Astrocyte of the cerebellum (primary cell): ENCODE data around the gene NAA10.

ENCODE experiments used
- DNase-seq: peaks from one replicate; pipeline ENCODE4 v3.0.0-alpha.2; 2011; ENCODE audit warnings: low read depth
- H3K4me3 ChIP-seq: 2 replicates; pipeline ENCODE4 v1.5.1; 2011; ENCODE audit warnings: mild to moderate bottlenecking, low read depth, low read length, moderate library complexity
- in situ Hi-C: cut with HindIII; loops from 2 replicates; pipeline ENCODE4 v1.10.0; 2017; ENCODE audit warnings: low sequenced_read_pairs
- TF ChIP-seq, protein P1 (sequence below): IDR thresholded peaks from 2 replicates; pipeline ENCODE4 v1.5.1; 2012; ENCODE audit warnings: low read length, low read depth, moderate library complexity, mild to moderate bottlenecking; ENCODE audit errors: missing control alignments

The NAA10 gene

GRCh38 chrX:153921070-153921469, 13.8 kb downstream of the NAA10 start:
- H3K4me3 ChIP-seq, result no peak overlapping the region
- in situ Hi-C loops, result no loop called here
- no peak for DNase-seq
- TF ChIP-seq, protein P1, sequence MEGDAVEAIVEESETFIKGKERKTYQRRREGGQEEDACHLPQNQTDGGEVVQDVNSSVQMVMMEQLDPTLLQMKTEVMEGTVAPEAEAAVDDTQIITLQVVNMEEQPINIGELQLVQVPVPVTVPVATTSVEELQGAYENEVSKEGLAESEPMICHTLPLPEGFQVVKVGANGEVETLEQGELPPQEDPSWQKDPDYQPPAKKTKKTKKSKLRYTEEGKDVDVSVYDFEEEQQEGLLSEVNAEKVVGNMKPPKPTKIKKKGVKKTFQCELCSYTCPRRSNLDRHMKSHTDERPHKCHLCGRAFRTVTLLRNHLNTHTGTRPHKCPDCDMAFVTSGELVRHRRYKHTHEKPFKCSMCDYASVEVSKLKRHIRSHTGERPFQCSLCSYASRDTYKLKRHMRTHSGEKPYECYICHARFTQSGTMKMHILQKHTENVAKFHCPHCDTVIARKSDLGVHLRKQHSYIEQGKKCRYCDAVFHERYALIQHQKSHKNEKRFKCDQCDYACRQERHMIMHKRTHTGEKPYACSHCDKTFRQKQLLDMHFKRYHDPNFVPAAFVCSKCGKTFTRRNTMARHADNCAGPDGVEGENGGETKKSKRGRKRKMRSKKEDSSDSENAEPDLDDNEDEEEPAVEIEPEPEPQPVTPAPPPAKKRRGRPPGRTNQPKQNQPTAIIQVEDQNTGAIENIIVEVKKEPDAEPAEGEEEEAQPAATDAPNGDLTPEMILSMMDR, result no peak

DNA sequence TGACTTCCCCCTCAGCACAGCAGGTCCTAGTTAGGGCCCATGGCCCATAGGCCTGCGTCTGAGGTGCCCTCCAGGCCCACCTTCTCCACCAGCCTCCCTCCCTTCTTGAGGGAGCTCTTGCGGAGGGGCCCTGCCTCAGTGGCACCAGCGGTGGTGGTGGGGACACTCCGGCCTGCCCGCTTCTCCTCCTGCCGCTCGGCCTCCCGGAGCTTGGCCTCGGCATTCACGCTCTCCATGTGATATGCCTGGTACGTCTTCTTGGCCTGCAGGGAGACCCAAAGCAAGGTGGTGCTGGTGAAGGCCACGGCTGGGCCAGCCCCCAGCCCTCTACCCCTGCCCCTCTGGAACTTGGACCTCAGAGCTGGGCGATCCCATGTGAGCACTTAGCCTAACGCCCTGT, 14.3 kb downstream of the NAA10 start:
- in situ Hi-C loops, result no loop called here
- TF ChIP-seq, protein P1, result no peak
- no peak overlapping the region for H3K4me3 ChIP-seq
- no peak for DNase-seq

DNA sequence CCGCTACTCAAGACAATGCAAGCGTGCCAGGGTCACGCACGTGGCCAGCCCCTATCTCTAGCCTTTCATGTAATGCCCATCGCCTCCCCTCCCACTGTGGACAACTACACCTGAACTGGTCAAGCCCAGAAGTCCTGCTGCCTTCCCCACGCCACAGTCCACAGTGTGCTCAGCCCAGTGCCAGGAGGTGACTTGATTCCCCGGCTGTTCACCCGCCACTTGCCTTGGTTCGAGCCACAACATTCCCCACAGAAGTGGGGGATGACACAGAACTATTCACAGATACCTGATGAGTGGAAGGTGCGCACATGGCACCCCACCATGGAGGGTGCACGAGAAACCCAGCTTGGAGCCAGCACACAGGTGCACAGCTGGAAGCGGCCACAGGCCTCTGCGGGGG, 15.6 kb downstream of the NAA10 start:
- no peak for DNase-seq
- H3K4me3 ChIP-seq, result no peak overlapping the region
- in situ Hi-C loops, result no loop called here
- TF ChIP-seq, protein P1, result no peak

DNA sequence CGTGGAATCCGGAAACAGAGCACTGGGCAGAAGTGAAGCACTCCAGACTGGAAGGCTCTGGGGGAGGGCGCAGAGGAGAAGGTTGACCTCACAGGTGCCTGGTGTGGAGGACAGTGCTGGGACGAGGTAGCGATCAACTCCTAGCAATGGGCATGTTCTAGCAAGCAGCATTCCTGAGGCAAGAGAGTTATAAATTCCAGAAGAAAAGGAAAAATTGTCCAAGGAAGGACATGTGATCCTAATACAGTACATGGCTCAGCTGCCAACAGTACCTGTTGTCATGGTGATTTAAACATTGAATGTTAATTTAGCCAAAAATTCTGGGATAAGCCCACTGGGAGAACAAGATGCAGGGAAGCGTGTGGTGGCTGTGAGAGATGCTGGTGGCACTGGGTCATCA, 17.0 kb downstream of the NAA10 start:
- in situ Hi-C loops, result no loop called here
- TF ChIP-seq, protein P1, result no peak
- DNase-seq, result no peak
- H3K4me3 ChIP-seq, result no peak overlapping the region

GRCh38 chrX:153913701-153914100, 21.1 kb downstream of the NAA10 start:
- no peak for DNase-seq
- in situ Hi-C loops, result no loop called here

GRCh38 chrX:153913211-153913610, 21.6 kb downstream of the NAA10 start:
- H3K4me3 ChIP-seq, result no peak overlapping the region
- TF ChIP-seq, protein P1, result no peak
- in situ Hi-C loops, result no loop called here

More at GRCh38 chrX:153913701-153914100, 21.1 kb downstream of the NAA10 start:
- no peak overlapping the region for H3K4me3 ChIP-seq
- TF ChIP-seq, protein P1, result no peak

DNA sequence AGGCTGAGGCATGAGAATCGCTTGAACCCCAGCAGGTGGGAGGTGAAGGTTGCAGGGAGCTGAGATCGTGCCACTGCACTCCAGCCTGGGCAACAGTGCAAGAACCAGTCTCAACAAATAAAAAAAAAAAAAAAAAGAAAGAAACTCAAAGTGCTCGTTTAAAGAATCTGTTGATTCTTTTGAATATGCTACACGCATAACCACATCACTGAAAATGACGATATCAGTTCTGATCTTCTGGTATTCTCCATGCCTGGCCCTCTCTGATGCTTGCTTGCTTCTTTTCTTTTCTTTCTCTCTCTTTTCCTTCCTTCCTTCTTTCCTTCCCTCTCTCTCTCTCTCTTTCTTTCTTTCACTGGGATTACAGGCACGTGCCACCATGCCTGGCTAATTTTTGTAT, 23.0 kb downstream of the NAA10 start:
- DNase-seq, result no peak
- TF ChIP-seq, protein P1, result no peak

More at GRCh38 chrX:153913211-153913610, 21.6 kb downstream of the NAA10 start:
- DNase-seq, result no peak

More for the DNA sequence above, 23.0 kb downstream of the NAA10 start:
- no peak overlapping the region for H3K4me3 ChIP-seq
- in situ Hi-C loops, result no loop called here
